Fibroblast of peridontal ligament (primary cell): ENCODE measurements around the gene IGSF6.
"Not testable (repeated sequence)": the region's sequence is repeated elsewhere in the genome, so short reads cannot be mapped to it uniquely, and the experiment has no call there.

Source experiments
- DNase-seq: peaks from one replicate; pipeline ENCODE4 v3.0.0-alpha.2; 2010; ENCODE audit errors: extremely low read depth

Gene IGSF6

GRCh38 chr16:21629616-21630539 is 22.5 kb downstream of the IGSF6 start:
- DNase-seq = not testable (repeated sequence)

DNA sequence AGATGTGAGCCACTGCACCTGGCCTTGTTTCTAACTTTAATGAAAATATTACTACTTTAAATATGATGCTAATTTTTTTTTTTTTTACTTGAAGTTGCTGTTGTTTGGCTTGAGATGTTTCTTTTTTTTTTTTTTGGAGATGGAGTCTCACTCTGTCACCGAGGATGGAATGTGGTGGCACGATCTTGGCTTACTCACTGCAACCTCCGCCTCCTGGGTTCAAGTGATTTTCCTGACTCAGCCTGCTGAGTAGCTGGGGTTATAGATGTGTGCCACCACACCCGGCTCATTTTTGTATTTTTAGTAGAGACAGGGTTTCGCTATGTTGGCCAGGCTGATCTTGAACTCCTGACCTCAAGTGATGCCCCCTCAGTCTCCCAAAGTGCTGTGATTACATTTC is 23.6 kb downstream of the IGSF6 start:
- DNase-seq = no peak

DNA sequence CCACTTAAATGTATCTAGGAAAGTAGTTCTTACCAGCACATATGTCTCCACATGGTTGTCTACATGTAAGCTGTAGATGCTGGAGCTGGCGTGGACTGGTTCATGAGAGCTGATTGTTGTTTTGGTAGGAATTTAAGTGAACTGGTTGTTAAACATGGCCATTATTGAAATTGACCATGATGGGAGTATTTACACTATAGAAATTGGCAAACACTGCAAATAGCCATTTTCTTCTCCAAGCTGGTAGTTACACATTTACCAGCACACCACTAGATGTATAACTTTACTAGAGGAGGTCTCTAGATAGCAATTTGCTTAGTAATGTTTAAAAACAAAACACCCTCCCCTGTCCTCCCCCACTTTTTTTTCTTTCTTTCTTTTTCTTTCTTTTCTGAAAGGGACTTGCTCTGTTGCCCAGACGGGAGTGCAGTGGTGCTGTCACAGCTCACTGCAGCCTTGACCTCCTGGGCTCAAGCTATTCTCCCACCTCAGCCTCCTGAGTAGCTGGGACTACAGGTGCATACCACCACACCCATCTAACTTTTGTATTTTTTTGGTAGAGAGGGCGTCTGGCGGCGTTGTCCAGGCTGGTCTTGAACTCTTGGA is 24.2 kb downstream of the IGSF6 start:
- DNase-seq = no peak

DNA sequence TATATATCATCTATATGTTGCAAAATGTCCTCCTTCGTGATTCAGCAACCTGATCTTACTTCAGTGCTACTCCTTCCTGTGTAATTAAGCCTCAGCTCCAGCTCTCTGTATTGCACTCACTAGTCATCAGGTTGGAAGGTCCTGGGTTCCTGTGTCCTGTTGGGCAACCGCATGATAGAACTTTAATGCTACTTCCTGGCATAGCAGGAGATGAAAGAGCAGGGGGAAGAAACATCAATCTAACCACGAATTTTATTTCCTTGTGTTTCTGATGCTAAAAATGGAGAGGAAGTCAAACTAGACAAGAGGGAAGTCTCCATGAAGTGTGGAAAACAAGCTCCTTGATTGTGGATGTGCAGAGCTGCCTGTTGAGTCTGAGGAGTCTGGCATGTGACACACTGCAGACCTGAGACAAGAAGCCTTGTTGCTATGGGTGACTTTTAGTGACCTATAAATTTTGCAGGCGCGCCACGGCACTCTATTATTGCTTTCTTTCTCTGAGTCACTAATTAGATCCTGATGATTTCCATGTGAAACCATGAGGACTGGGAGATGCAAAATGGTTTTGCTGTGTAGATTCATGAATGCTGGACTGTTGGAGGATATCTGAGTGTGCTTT is 25.6 kb downstream of the IGSF6 start:
- peak; percentile 93 for DNase-seq

DNA sequence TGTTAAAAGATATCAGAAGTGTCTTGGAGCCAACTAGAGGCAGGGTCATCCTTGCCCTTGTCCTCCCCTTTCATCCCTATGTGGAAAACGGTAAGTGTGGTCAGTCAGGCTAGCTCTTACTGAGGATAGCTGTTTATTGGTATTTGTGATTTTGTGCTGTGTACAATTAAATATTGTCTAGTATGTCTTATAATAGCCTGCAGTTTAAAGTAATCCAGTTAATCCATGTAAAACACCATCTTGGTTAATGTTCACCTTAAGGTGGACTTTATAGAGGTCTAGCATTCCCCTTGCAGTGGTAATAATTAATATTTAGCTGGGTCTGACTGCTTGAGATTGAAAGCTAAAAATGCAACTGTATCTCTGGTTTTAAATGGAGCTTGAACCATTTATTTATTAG is 27.4 kb downstream of the IGSF6 start:
- DNase-seq = no peak

GRCh38 chr16:21622545-21622944 is 29.9 kb downstream of the IGSF6 start:
- no peak for DNase-seq

- no peak for DNase-seq
These were observed 31.8 kb downstream of the IGSF6 start for GRCh38 chr16:21620592-21620991.

DNA sequence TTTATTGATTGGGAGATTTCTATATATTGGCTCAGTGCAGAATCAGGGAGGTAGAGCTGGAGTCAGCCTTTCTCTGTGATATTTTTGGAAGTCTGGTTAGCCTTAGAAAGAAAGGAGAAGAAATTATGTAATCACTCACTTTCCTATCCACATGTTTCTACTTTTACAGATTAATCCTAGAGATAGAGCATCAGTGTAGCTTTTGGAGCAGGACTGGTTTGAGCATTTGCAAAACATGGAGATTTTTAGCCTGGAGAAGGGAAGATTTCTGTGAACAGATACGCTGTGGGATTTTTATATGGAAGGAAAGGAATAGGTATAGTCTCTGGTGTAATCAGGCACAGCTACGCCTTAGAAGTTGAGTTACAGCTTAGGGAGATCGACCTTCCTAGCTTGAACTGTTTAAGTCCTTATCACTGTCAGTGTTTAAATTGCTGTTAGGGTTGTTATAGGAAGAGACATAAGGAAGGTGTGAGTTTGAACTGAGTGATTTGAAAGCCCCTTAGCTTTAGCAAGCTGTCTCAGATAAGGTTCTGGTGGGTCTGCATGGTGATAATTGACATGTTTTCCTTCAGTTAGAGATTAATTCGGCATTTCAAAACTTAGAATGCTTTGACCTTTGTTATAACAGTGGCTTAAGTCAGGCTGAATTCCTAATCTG is 32.5 kb downstream of the IGSF6 start:
- no peak for DNase-seq

- no peak for DNase-seq
These were observed 34.1 kb downstream of the IGSF6 start for GRCh38 chr16:21618281-21618680.

DNA sequence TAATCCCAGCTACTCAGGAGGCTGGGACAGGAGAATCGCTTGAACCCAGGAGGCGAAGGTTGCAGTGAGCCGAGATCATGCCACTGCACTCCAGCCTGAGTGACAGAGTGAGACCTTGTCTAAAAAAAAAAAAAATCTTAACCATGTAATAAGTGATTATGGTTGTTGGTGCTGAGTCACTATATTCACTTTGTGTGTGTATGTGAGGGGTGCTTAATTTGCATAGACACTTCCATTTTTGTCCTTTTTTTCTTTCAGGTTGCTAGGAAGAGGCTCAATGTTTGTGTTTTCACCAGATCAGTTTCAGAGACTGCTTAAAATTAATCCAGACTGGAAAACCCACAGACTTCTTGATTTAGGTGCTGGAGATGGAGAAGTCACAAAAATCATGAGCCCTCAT is 34.8 kb downstream of the IGSF6 start:
- DNase-seq = no peak

- no peak for DNase-seq
These were observed 37.5 kb downstream of the IGSF6 start for GRCh38 chr16:21614896-21615295.

DNA sequence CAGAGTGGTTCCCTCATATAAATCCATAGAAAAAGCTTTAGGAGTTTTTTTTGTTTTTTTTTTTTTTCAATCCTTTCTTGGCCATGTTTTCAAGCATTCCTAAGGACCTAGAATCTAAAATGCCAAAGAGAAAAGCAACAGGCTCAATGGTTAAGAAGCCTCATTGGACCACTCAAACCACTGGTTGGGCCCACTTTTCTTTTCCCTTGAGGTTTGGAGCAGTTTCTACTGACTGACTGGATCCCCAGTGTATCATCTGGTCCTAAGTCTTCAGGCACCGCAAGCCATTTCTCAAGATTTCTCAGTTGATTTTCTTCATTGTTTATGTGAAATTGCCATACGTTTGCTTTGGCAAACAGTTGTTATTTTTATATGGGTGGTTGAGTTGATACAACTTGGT is 38.6 kb downstream of the IGSF6 start:
- no peak for DNase-seq

- no peak for DNase-seq
These were observed 39.0 kb downstream of the IGSF6 start for GRCh38 chr16:21613361-21613760.

DNA sequence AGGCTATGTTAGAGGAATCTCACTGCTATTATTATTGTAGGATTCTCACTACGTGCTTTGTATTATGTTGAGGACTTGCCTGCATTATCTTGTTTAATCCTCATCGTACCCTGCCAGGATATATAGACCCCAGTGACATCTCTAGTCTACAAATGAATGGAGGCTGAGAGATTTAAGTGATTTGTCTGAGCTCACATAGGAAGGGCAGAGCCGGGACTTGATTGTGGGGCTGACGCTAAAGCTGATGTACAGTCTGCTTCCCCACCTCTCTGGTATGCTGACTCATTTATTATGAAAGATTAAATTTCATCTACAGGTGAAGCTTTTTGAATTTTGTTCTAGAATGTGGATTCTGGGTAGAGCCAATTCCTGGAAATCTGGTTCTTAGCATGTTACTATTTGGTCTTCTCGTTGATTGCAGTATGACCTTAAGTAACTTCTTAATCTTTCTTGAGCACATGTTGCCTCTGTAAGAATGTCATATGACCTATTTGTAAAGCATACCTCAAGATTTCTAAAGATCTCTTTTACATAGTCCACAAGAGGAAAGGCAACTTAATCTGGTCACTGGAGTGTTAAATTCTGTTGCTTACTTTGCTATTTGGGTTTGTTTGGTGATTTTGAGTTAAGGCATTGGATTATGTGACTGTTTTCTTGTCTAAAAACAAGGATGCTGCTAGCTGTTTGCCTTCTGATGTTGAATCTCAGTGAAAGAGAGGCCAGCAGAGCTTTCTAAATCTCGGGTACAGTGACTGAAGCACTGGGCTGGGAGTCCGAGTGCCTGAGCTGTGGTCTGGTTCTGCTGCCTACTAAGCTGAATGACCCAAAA is 40.6 kb downstream of the IGSF6 start:
- peak; percentile 47 for DNase-seq

GRCh38 chr16:21611198-21611555 is 41.2 kb downstream of the IGSF6 start:
- DNase-seq = no peak

DNA sequence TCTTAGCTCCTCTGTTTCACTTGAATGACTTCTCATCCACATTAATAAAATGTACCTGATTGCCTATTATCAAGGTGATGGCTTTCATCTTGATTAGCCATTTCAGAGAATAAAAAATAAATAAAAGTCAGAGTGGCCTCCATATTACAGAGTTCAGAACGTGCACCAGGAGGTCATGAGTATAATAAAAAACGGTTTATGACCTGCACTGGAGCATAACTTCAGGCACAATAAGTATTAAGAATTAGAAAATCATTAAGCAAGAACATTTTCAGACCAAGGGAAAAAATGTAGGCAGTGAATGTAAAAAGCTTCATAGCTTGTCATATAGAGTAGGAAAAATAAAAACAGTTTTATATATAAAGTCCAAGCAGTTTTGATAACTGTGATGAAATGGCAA is 41.6 kb downstream of the IGSF6 start:
- DNase-seq = no peak

DNA sequence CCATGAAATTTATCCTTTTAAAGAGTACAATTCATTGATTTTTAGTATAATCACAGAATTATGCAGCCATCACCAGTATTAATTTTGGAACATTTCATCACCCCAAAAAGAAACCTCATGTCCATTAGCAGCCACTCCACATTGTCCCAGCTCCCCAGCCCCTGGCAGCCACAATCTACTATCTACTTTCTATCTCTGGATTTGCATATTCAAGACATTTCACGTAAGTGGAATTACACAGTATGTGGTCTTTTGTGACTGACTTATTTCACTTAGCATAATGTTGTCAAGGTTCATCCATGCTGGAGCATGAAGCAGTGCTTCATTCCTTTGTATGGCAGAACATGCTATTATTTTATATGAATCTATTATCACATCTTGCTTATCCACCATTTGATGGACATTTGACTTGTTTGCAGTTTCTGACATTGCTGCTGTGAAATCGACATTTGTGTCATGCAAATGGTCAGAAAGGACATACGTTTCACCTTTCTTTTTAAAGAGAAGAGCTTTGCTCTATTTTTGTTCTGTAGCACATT is 42.3 kb downstream of the IGSF6 start:
- no peak for DNase-seq

- peak; percentile 82 for DNase-seq
These were observed 43.6 kb downstream of the IGSF6 start for GRCh38 chr16:21608639-21609328.

DNA sequence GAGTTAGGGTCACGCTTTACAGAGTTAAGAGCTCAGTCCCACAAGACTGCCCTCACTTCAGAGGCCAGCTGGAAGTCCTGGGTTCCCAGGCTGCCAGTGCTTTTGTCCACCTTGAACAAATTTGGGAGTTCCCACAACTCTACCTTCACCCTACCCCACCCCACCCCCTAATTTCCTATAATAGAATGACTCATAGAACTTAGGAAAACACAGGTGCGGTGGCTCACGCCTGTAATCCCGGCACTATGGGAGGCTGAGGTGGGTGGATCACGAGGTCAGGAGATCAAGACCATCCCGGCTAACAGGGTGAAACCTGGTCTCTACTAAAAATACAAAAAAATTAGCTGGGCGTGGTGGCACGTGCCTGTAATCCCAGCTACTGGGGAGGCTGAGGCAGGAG is 46.6 kb downstream of the IGSF6 start:
- DNase-seq = not testable (repeated sequence)

- DNase-seq = no peak
These were observed 48.5 kb downstream of the IGSF6 start for GRCh38 chr16:21603928-21604327.

DNA sequence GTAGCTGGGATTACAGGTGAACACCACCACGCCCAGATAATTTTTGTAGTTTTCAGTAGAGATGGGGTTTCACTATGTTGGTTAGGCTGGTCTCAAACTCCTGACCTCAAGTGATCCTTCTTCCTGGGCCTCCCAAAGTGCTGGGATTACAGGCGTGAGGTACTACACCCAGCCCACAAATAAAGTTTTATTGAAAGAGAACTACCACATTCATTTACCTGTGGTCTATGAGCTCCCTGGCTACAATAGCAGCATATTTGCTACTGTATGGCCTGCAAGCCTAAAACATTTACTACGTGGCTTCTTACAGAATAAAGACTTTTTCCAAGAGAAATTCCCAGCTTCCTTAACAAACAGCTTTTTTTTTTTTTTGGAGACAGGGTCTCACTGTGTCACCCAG is 49.6 kb downstream of the IGSF6 start:
- no peak for DNase-seq
